HCT116 (cell line): ENCODE data around the gene RNASET2. TPM values are rescaled to one million over a fixed set of nuclear protein-coding genes. Genes with fewer than 3 reads are reported as not detected.

Source experiments
- ATAC-seq: fragments of 200-7000 bp; cut with Tn5 transposase; 2 replicates; pipeline ENCODE4 v1.9.1; 2020; ENCODE audit warnings: mild to moderate bottlenecking, moderate library complexity
- BruUV-seq: library from RNA; stranded (reverse); fragments of 400-500 nt; replicated peaks from 2 replicates; lab custom pipeline; 2021; lab: Mats Ljungman, UMichigan
- CTCF ChIA-PET: fragments of 300-600 bp; sonication (Branson Sonifier 250); formaldehyde crosslinking; loops from one replicate; lab custom pipeline; 2021; ENCODE audit warnings: antibody characterized with exemption; lab: Charles Lee
- POLR2A ChIA-PET: fragments of 300-600, 350-600 bp; sonication (Branson Sonifier 250); formaldehyde crosslinking; loops from one replicate; lab custom pipeline; 2021; ENCODE audit warnings: antibody characterized with exemption; lab: Charles Lee
- RAD21 ChIA-PET, 2 experiments: fragments of 300-600 bp; sonication (Branson Sonifier 250); formaldehyde crosslinking; loops; one replicate each; lab custom pipeline; 2023; ENCODE audit warnings: low total read pairs in 2 of 2; ENCODE audit not compliant: uncharacterized antibody in 2 of 2, unreplicated experiment in 2 of 2, low non-redundant PET in 1 of 2; lab: Charles Lee
- DNase-seq: peaks from one replicate; pipeline ENCODE4 v3.0.0-alpha.2; 2010; ENCODE audit warnings: low read depth, low spot score
- H2AFZ ChIP-seq: fragments of 200-600 bp; shearing (Covaris generic), sonication (generic); 2 replicates; pipeline ENCODE4 v1.6.1; 2017; ENCODE audit warnings: low read depth, mixed run types, mixed read lengths, antibody characterized with exemption, low read length; ENCODE audit not compliant: poor library complexity, severe bottlenecking
- H3K27ac ChIP-seq: 2 replicates; pipeline ENCODE4 v1.5.1; 2012; ENCODE audit warnings: low read depth, low read length
- H3K27me3 ChIP-seq: fragments of 200-600 bp; sonication (generic); 2 replicates; pipeline ENCODE4 v1.6.1; 2016; ENCODE audit warnings: mixed run types, low read length, mixed read lengths; ENCODE audit not compliant: insufficient read depth
- H3K36me3 ChIP-seq, 2 experiments: fragments of 200-500 bp in 1 of 2; fragments of 200-600 bp in 1 of 2; sonication (Bioruptor generic) in 1 of 2; sonication (generic) in 1 of 2; 2 replicates each; pipeline versions ENCODE4 v1.5.1 to v1.6.1; 2014 to 2016; ENCODE audit warnings: low read length in 2 of 2, inconsistent platforms in 1 of 2, mixed read lengths in 1 of 2, mixed run types in 1 of 2; ENCODE audit not compliant: insufficient read depth in 2 of 2, control insufficient read depth in 1 of 2
- H3K4me1 ChIP-seq, 2 experiments: fragments of 200-600 bp in 1 of 2; sonication (generic) in 1 of 2; 2 replicates each; pipeline versions ENCODE4 v1.5.1 to v1.6.1; 2012 to 2017; ENCODE audit warnings: low read length in 2 of 2, inconsistent platforms in 1 of 2, mild to moderate bottlenecking in 1 of 2, mixed read lengths in 1 of 2, mixed run types in 1 of 2, moderate library complexity in 1 of 2; ENCODE audit not compliant: insufficient read depth in 2 of 2, control insufficient read depth in 1 of 2
- H3K4me2 ChIP-seq: fragments of 200-600 bp; sonication (generic); 2 replicates; pipeline ENCODE4 v1.6.1; 2017; ENCODE audit warnings: mixed run types, low read length, mixed read lengths
- H3K4me3 ChIP-seq, 2 experiments: fragments of 200-600 bp in 1 of 2; sonication (generic) in 1 of 2; replicated peaks in 1 of 2; 2 replicates each; pipeline ENCODE4 v1.5.1; 2011 to 2016; ENCODE audit warnings: low read length in 2 of 2, control low read depth in 1 of 2, low read depth in 1 of 2, mild to moderate bottlenecking in 1 of 2, mixed read lengths in 1 of 2, mixed run types in 1 of 2
- H3K79me2 ChIP-seq: fragments of 200-600 bp; sonication (generic); 2 replicates; pipeline ENCODE4 v1.6.1; 2017; ENCODE audit warnings: mild to moderate bottlenecking, mixed run types, low read length, moderate library complexity, mixed read lengths; ENCODE audit not compliant: insufficient read depth
- H3K9ac ChIP-seq: fragments of 200-600 bp; sonication (generic); 2 replicates; pipeline ENCODE4 v1.6.1; 2016; ENCODE audit warnings: low read length, mixed read lengths
- H3K9me2 ChIP-seq: fragments of 200-600 bp; sonication (generic), shearing (Covaris generic); 2 replicates; pipeline ENCODE4 v1.6.1; 2017; ENCODE audit warnings: mixed run types, mild to moderate bottlenecking, moderate library complexity; ENCODE audit not compliant: insufficient read depth
- H3K9me3 ChIP-seq, 2 experiments: fragments of 200-500 bp in 1 of 2; fragments of 200-600 bp in 1 of 2; sonication (Bioruptor generic) in 1 of 2; sonication (generic) in 1 of 2; 2 replicates each; pipeline ENCODE4 v1.6.1; 2014 to 2017; ENCODE audit warnings: low read length in 2 of 2, mixed read lengths in 2 of 2, inconsistent platforms in 1 of 2, low read depth in 1 of 2, mild to moderate bottlenecking in 1 of 2, mixed run types in 1 of 2, moderate library complexity in 1 of 2; ENCODE audit not compliant: control insufficient read depth in 1 of 2, insufficient read depth in 1 of 2
- H4K20me1 ChIP-seq: fragments of 200-600 bp; sonication (generic), shearing (Covaris generic); 2 replicates; pipeline ENCODE4 v1.6.1; 2017; ENCODE audit warnings: mixed run types, mild to moderate bottlenecking, moderate library complexity; ENCODE audit not compliant: insufficient read depth
- CTCF ChIP-seq, 3 experiments: fragments of 200-600 bp in 1 of 3; sonication (generic) in 1 of 3; IDR thresholded peaks in 2 of 3; conservative IDR thresholded peaks in 1 of 3; 2 replicates each; pipeline ENCODE4 v1.5.1; 2012 to 2017; ENCODE audit warnings: low read depth in 2 of 3, low read length in 2 of 3, antibody characterized with exemption in 1 of 3, borderline replicate concordance in 1 of 3, control low read depth in 1 of 3, mild to moderate bottlenecking in 1 of 3, mixed read lengths in 1 of 3, mixed run types in 1 of 3, moderate library complexity in 1 of 3; ENCODE audit not compliant: insufficient read depth in 1 of 3
- EGR1 ChIP-seq: IDR thresholded peaks from 2 replicates; pipeline ENCODE4 v1.6.1; 2012; ENCODE audit warnings: low read depth
- FOSL1 ChIP-seq: IDR thresholded peaks from 2 replicates; pipeline ENCODE4 v1.6.1; 2012; ENCODE audit warnings: low read depth
- JUND ChIP-seq: IDR thresholded peaks from 2 replicates; pipeline ENCODE4 v1.6.1; 2012
- MAX ChIP-seq: IDR thresholded peaks from 2 replicates; pipeline ENCODE4 v1.6.1; 2012
- POLR2AphosphoS5 ChIP-seq: IDR thresholded peaks from 2 replicates; pipeline ENCODE4 v1.6.1; 2011; ENCODE audit warnings: mild to moderate bottlenecking, low read depth, low read length, moderate library complexity
- intact Hi-C: fragments of 100-400 bp; cut with micrococcal nuclease; formaldehyde crosslinking; loops from 2 replicates; pipeline ENCODE4 v1.10.0; 2022
- total RNA-seq: library from RNA; stranded (reverse); gene quantifications from one replicate; pipeline ENCODE4 v1.2.1, GENCODE V29; 2021; ENCODE audit not compliant: unreplicated experiment

RNASET2 gene
- total RNA-seq, 1 experiment from 2014 or later: 32.8 TPM

- TF ChIP-seq EGR1 (no peak), POLR2AphosphoS5 (no peak), MAX (no peak), JUND (no peak)
These were observed 27.5 kb downstream of the RNASET2 start (continued) for GRCh38 chr6:166928644-166929541.

GRCh38 chr6:166927935-166928643 is 28.3 kb downstream of the RNASET2 start:
- POLR2A ChIA-PET: no interaction called here
- no peak for ATAC-seq
- intact Hi-C loops: no loop called here
- BruUV-seq: no TSS peak
- Histone ChIP-seq H3K36me3 (no peaks in the 10 kb centered on the region), H4K20me1 (no peaks in the 10 kb centered on the region), H3K9ac (no peak overlapping the region), H3K27ac (no peak overlapping the region), H3K9me3 (no peaks in the 10 kb centered on the region), H3K79me2 (no peaks in the 10 kb centered on the region), H2AFZ (no peak overlapping the region), H3K27me3 (no peaks in the 10 kb centered on the region)
- RAD21 ChIA-PET: no interaction called here
- CTCF ChIA-PET: no interaction called here
- no peak for DNase-seq
- TF ChIP-seq CTCF (IDR thresholded peaks at IDR 0.05 in 2 of 3, conservative IDR thresholded peaks at IDR 0.05 in 1 of 3; ENCODE audit: borderline replicate concordance in 1 of 3, insufficient read depth in 1 of 3, low read depth in 2 of 3, low read length in 2 of 3): no peak
- no peak for TF ChIP-seq FOSL1
- TF ChIP-seq, all 23 proteins: peak for 0
- Histone ChIP-seq H3K4me1 (no peaks in the 10 kb centered on the region), H3K9me2 (no peaks in the 10 kb centered on the region), H3K4me3 (no peak overlapping the region), H3K4me2 (no peak overlapping the region)
